Progenitor cell of endocrine pancreas (in vitro differentiated cells): ENCODE data around the gene EFHD2. TPM values are rescaled to one million over a fixed set of nuclear protein-coding genes. Genes with fewer than 3 reads are reported as not detected.

Experiments used
- DNase-seq: peaks from one replicate; pipeline ENCODE4 v3.0.0; 2021; ENCODE audit warnings: low spot score; ENCODE audit not compliant: unreplicated experiment
- H3K27ac Mint-ChIP-seq: 2 replicates; pipeline ENCODE4 v1.8.0; 2021; ENCODE audit warnings: mild to moderate bottlenecking, moderate library complexity, mixed read lengths
- H3K27me3 Mint-ChIP-seq: 2 replicates; pipeline ENCODE4 v1.8.0; 2021; ENCODE audit warnings: mixed read lengths
- H3K36me3 Mint-ChIP-seq: 2 replicates; pipeline ENCODE4 v1.8.0; 2022; ENCODE audit warnings: mixed read lengths; ENCODE audit not compliant: insufficient read depth
- H3K4me1 Mint-ChIP-seq: 2 replicates; pipeline ENCODE4 v1.8.0; 2021; ENCODE audit warnings: low read depth, mixed read lengths
- H3K4me3 Mint-ChIP-seq: 2 replicates; pipeline ENCODE4 v1.8.0; 2021; ENCODE audit warnings: low read depth, mild to moderate bottlenecking, moderate library complexity, mixed read lengths
- H3K9me3 Mint-ChIP-seq: 2 replicates; pipeline ENCODE4 v1.8.0; 2021; ENCODE audit warnings: low read depth, mixed read lengths
- CTCF ChIP-seq: fragments of 200-600 bp; sonication (generic); IDR thresholded peaks from one replicate; pipeline ENCODE4 v1.5.0; 2021; ENCODE audit warnings: antibody characterized with exemption, mild to moderate bottlenecking; ENCODE audit not compliant: unreplicated experiment
- total RNA-seq: library from RNA; stranded (reverse); gene quantifications from 2 replicates; pipeline ENCODE4 v1.2.1, GENCODE V29; 2021

EFHD2 gene
- total RNA-seq, 1 donor from 2014 or later: 19.4 TPM

- no peak for DNase-seq
- peaks cover 5% of the 10 kb centered on the region for H3K9me3 Mint-ChIP-seq
- no peak overlapping the region for H3K27ac Mint-ChIP-seq
- H3K36me3 Mint-ChIP-seq: peaks cover 4% of the 10 kb centered on the region
- no peak for TF ChIP-seq CTCF
- no peaks in the 10 kb centered on the region for H3K4me1 Mint-ChIP-seq
- no peak overlapping the region for H3K4me3 Mint-ChIP-seq
- H3K27me3 Mint-ChIP-seq: peaks cover 5% of the 10 kb centered on the region
Measured at GRCh38 chr1:15400627-15401026, 9.1 kb upstream of the EFHD2 start.

- no peak for DNase-seq
- TF ChIP-seq CTCF: no peak
- Mint-ChIP-seq H3K27me3 (peaks cover 9% of the 10 kb centered on the region), H3K9me3 (peaks cover 5% of the 10 kb centered on the region), H3K4me3 (no peak overlapping the region), H3K4me1 (no peaks in the 10 kb centered on the region), H3K36me3 (peaks cover 4% of the 10 kb centered on the region), H3K27ac (no peak overlapping the region)
Measured at GRCh38 chr1:15401391-15402055, 8.2 kb upstream of the EFHD2 start.

- Mint-ChIP-seq H3K27me3 (peaks cover 23% of the 10 kb centered on the region), H3K4me1 (no peaks in the 10 kb centered on the region), H3K36me3 (peaks cover 4% of the 10 kb centered on the region), H3K9me3 (peaks cover 5% of the 10 kb centered on the region), H3K4me3 (no peak overlapping the region), H3K27ac (no peak overlapping the region)
- DNase-seq: no peak
- no peak for TF ChIP-seq CTCF
Measured at GRCh38 chr1:15402809-15403450, 6.8 kb upstream of the EFHD2 start.

- H3K27me3 Mint-ChIP-seq: peaks cover 32% of the 10 kb centered on the region
- H3K4me1 Mint-ChIP-seq: peaks cover under 1% of the 10 kb centered on the region
- DNase-seq: no peak
- H3K36me3 Mint-ChIP-seq: peaks cover 4% of the 10 kb centered on the region
- H3K4me3 Mint-ChIP-seq: no peak overlapping the region
- TF ChIP-seq CTCF: no peak
- H3K9me3 Mint-ChIP-seq: peaks cover 5% of the 10 kb centered on the region
- no peak overlapping the region for H3K27ac Mint-ChIP-seq
Measured at GRCh38 chr1:15403962-15404580, 5.6 kb upstream of the EFHD2 start.

- no peak for DNase-seq
- Mint-ChIP-seq H3K27me3 (peaks cover 34% of the 10 kb centered on the region), H3K27ac (no peak overlapping the region), H3K36me3 (no peaks in the 10 kb centered on the region), H3K9me3 (no peaks in the 10 kb centered on the region), H3K4me1 (peaks cover 3% of the 10 kb centered on the region), H3K4me3 (no peak overlapping the region)
- no peak for TF ChIP-seq CTCF
Measured at GRCh38 chr1:15405106-15405850, 4.4 kb upstream of the EFHD2 start.
